ENCODE results near the gene PCNT. TPM values are rescaled to one million over a fixed set of nuclear protein-coding genes. Genes with fewer than 3 reads are reported as not detected.

Gene PCNT
- total RNA-seq, 1 experiment from 2014 or later, result 38.4 TPM

DNA sequence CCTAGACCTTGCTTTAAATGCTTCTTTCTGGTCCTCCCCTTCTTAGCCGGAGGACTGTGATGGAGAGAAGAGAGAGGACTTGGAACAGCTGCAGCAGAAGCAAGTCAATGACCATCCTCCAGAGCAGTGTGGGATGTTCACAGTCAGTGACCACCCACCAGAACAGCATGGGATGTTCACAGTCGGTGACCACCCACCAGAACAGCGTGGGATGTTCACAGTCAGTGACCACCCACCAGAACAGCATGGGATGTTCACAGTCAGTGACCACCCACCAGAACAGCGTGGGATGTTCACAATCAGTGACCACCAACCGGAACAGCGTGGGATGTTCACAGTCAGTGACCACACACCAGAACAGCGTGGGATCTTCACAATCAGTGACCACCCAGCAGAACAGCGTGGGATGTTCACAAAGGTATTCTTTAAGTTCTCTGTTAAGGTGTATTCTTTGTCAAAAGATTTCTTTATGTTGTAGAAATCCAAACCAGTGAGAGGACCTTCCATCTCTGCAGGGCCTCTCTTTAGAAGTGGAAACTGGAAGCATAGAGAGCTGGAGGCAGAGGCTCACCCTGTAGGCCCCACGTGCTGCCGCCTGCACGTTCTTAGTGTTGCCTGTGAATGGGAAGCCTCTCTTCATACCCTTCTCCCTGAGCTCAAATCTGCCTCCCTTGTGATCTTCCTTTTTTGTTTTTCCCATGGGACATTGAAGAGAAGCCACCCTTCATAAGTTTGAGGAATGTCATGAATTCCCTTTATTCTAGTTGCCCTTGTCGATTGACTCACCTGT is 10.6 kb downstream of the PCNT start:
- peaks cover 79% of the 10 kb centered on the region for H3K36me3 Mint-ChIP-seq (ENCODE audit: insufficient read depth, unreplicated experiment)
- DNase-seq, result no peak
- Histone ChIP-seq H3K27me3 (replicated peaks; ENCODE audit: control insufficient read depth, insufficient read depth, low read length) (no peaks in the 10 kb centered on the region), H3K4me3 (ENCODE audit: low read depth, low read length) (no peak overlapping the region), H3K36me3 (ENCODE audit: control insufficient read depth, insufficient read depth, low read length) (no peaks in the 10 kb centered on the region), H3K4me1 (peaks cover 5% of the 10 kb centered on the region; the same call in 1 of the 2 replicates), H3K9me3 (no peaks in the 10 kb centered on the region)
- H3K9me3 Mint-ChIP-seq (ENCODE audit: unreplicated experiment), result no peaks in the 10 kb centered on the region
- no TSS peak for BruUV-seq (replicated peaks)
- no peaks in the 10 kb centered on the region for H3K27me3 Mint-ChIP-seq (ENCODE audit: insufficient read depth, unreplicated experiment)
- intact Hi-C loops (cut with micrococcal nuclease; ENCODE audit: unreplicated experiment), result no loop called here
- no peaks in the 10 kb centered on the region for H3K4me1 Mint-ChIP-seq (ENCODE audit: low read depth, unreplicated experiment)
- CTCF ChIA-PET, result no interaction called here
- H3K27ac Mint-ChIP-seq (ENCODE audit: unreplicated experiment), result no peak overlapping the region
- TF ChIP-seq, protein P1, sequence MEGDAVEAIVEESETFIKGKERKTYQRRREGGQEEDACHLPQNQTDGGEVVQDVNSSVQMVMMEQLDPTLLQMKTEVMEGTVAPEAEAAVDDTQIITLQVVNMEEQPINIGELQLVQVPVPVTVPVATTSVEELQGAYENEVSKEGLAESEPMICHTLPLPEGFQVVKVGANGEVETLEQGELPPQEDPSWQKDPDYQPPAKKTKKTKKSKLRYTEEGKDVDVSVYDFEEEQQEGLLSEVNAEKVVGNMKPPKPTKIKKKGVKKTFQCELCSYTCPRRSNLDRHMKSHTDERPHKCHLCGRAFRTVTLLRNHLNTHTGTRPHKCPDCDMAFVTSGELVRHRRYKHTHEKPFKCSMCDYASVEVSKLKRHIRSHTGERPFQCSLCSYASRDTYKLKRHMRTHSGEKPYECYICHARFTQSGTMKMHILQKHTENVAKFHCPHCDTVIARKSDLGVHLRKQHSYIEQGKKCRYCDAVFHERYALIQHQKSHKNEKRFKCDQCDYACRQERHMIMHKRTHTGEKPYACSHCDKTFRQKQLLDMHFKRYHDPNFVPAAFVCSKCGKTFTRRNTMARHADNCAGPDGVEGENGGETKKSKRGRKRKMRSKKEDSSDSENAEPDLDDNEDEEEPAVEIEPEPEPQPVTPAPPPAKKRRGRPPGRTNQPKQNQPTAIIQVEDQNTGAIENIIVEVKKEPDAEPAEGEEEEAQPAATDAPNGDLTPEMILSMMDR (IDR thresholded peaks at IDR 0.05; ENCODE audit: insufficient read depth in 1 of 2, low read depth in 1 of 2, low read length in 1 of 2, severe bottlenecking in 1 of 2, unreplicated experiment in 1 of 2), result no peak
- POLR2A ChIA-PET, result no interaction called here
- no peak overlapping the region for H3K4me3 Mint-ChIP-seq (ENCODE audit: unreplicated experiment)

DNA sequence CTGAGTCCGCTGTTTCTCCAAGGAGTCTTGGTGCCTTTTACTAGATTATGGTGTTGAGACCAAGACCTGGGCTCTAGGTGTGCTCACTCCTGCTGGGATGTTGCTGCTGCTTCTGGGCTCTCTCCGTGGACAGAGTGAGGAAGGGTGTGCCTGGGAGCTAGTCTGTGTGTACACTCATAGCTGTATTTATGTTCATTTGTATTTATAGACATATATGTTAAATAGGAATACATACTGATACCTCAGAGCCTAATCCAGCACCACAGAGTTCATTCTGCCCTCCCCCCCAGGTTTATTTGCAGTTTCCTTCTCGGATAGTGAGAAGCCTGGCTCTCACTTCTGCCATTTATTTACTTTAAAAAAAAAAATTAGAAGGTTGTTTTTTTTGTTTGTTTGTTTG is 12.6 kb downstream of the PCNT start:
- ChIA-PET CTCF (no interaction called here), POLR2A (no interaction called here)
- H3K4me3 ChIP-seq (ENCODE audit: low read depth, low read length), result no peak overlapping the region
- Mint-ChIP-seq H3K4me1 (ENCODE audit: low read depth, unreplicated experiment) (no peaks in the 10 kb centered on the region), H3K27ac (ENCODE audit: unreplicated experiment) (no peak overlapping the region), H3K27me3 (ENCODE audit: insufficient read depth, unreplicated experiment) (no peaks in the 10 kb centered on the region), H3K4me3 (ENCODE audit: unreplicated experiment) (no peak overlapping the region), H3K9me3 (ENCODE audit: unreplicated experiment) (no peaks in the 10 kb centered on the region), H3K36me3 (ENCODE audit: insufficient read depth, unreplicated experiment) (peaks cover 84% of the 10 kb centered on the region)
- TF ChIP-seq, protein P1 (IDR thresholded peaks at IDR 0.05; ENCODE audit: insufficient read depth in 1 of 2, low read depth in 1 of 2, low read length in 1 of 2, severe bottlenecking in 1 of 2, unreplicated experiment in 1 of 2), result no peak
- H3K27me3 ChIP-seq (replicated peaks; ENCODE audit: control insufficient read depth, insufficient read depth, low read length), result no peaks in the 10 kb centered on the region
- H3K4me1 ChIP-seq, result no peaks in the 10 kb centered on the region
- no peaks in the 10 kb centered on the region for H3K9me3 ChIP-seq
- no TSS peak for BruUV-seq (replicated peaks)
- no peaks in the 10 kb centered on the region for H3K36me3 ChIP-seq (ENCODE audit: control insufficient read depth, insufficient read depth, low read length)
- DNase-seq, result no peak
- intact Hi-C loops (cut with micrococcal nuclease; ENCODE audit: unreplicated experiment), result no loop called here

DNA sequence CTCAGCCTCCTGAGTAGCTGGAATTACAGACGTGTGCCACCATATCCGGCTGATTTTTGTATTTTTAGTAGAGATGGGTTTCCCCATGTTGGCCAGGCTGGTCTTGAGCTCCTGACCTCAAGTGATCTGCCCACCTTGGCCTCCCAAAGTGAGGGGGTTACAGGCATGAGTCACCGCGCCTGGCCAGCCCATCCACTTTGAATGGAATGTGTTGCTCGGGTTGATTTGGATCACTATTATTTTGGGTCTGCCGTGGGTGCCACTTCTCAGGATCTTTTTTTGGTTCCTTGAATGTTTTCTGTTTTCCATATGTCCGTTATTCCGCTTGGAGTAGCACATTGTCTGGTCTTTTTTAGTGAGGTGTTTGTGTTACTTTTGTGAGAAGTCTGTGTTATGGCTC is 17.0 kb downstream of the PCNT start:
- H3K9me3 Mint-ChIP-seq (ENCODE audit: unreplicated experiment), result no peaks in the 10 kb centered on the region
- Histone ChIP-seq H3K4me3 (ENCODE audit: low read depth, low read length) (no peak overlapping the region), H3K4me1 (no peaks in the 10 kb centered on the region), H3K27me3 (replicated peaks; ENCODE audit: control insufficient read depth, insufficient read depth, low read length) (no peaks in the 10 kb centered on the region), H3K9me3 (no peaks in the 10 kb centered on the region), H3K36me3 (ENCODE audit: control insufficient read depth, insufficient read depth, low read length) (peaks cover 2% of the 10 kb centered on the region)
- no peaks in the 10 kb centered on the region for H3K27me3 Mint-ChIP-seq (ENCODE audit: insufficient read depth, unreplicated experiment)
- ChIA-PET POLR2A (no interaction called here), CTCF (no interaction called here)
- no peaks in the 10 kb centered on the region for H3K4me1 Mint-ChIP-seq (ENCODE audit: low read depth, unreplicated experiment)
- no peak for DNase-seq
- intact Hi-C loops (cut with micrococcal nuclease; ENCODE audit: unreplicated experiment), result no loop called here
- no peak overlapping the region for H3K4me3 Mint-ChIP-seq (ENCODE audit: unreplicated experiment)
- TF ChIP-seq, protein P1 (IDR thresholded peaks at IDR 0.05; ENCODE audit: insufficient read depth in 1 of 2, low read depth in 1 of 2, low read length in 1 of 2, severe bottlenecking in 1 of 2, unreplicated experiment in 1 of 2), result no peak
- no TSS peak for BruUV-seq (replicated peaks)
- H3K36me3 Mint-ChIP-seq (ENCODE audit: insufficient read depth, unreplicated experiment), result peaks cover 52% of the 10 kb centered on the region
- H3K27ac Mint-ChIP-seq (ENCODE audit: unreplicated experiment), result no peak overlapping the region
